ENCODE measurements around the gene RPS24.

DNA sequence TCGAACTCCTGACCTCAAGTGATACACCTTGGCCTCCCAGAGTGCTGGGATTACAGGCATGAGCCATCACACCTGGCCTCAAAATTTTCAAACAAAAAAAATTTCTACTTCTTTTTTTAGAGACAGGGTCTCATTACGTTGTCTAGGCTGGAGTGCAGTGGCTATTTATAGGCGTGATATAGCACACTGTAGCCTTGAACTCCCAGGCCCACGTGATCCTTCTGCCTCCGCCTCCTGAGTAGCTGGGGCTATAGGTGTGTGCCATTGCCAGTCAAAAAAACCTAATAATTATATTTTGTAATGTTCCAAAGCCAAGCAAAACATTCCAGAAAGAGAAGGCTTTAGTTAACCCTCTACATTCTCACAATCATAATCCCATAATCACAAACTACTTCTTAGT lies 18.1 kb upstream of the RPS24 start:
- TF ChIP-seq, protein P1, sequence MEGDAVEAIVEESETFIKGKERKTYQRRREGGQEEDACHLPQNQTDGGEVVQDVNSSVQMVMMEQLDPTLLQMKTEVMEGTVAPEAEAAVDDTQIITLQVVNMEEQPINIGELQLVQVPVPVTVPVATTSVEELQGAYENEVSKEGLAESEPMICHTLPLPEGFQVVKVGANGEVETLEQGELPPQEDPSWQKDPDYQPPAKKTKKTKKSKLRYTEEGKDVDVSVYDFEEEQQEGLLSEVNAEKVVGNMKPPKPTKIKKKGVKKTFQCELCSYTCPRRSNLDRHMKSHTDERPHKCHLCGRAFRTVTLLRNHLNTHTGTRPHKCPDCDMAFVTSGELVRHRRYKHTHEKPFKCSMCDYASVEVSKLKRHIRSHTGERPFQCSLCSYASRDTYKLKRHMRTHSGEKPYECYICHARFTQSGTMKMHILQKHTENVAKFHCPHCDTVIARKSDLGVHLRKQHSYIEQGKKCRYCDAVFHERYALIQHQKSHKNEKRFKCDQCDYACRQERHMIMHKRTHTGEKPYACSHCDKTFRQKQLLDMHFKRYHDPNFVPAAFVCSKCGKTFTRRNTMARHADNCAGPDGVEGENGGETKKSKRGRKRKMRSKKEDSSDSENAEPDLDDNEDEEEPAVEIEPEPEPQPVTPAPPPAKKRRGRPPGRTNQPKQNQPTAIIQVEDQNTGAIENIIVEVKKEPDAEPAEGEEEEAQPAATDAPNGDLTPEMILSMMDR (IDR thresholded peaks at IDR 0.05), result no peak
- no peak for TF ChIP-seq POLR2A (IDR thresholded peaks at IDR 0.05)

Measured in body of pancreas (tissue), 4 donors.